GM21447 (cell line): ENCODE results near the gene RBM15.

ENCODE experiments used
- ATAC-seq: cut with Tn5 transposase; IDR thresholded peaks from one replicate; pipeline ENCODE4 v1.9.1; 2021; ENCODE audit not compliant: unreplicated experiment

Gene RBM15

GRCh38 chr1:110338886-110339406, at the start of gene RBM15:
Gene RBM15, plus strand, starts transcription at chr1:110339377. Its CDS starts 29 bp downstream, at chr1:110339406.
- peak; percentile 67 for ATAC-seq

- no peak for ATAC-seq
Observed at GRCh38 chr1:110291241-110292030, 47.7 kb upstream of the RBM15 start.

- ATAC-seq, result no peak
Observed at GRCh38 chr1:110292031-110292741, 47.0 kb upstream of the RBM15 start.

GRCh38 chr1:110293601-110294104, 45.5 kb upstream of the RBM15 start:
- no peak for ATAC-seq

- ATAC-seq, result no peak
Observed at GRCh38 chr1:110294308-110294707, 44.9 kb upstream of the RBM15 start.

- ATAC-seq, result no peak
Observed at GRCh38 chr1:110298991-110299390, 40.2 kb upstream of the RBM15 start.

GRCh38 chr1:110300412-110301085, 38.6 kb upstream of the RBM15 start:
- no peak for ATAC-seq

- ATAC-seq, result no peak
Observed at GRCh38 chr1:110302836-110303235, 36.3 kb upstream of the RBM15 start.

- no peak for ATAC-seq
Observed at GRCh38 chr1:110305900-110306420, 33.2 kb upstream of the RBM15 start.

GRCh38 chr1:110307239-110307974, 31.8 kb upstream of the RBM15 start:
- no peak for ATAC-seq

- ATAC-seq, result no peak
Observed at GRCh38 chr1:110308247-110308646, 30.9 kb upstream of the RBM15 start.

- ATAC-seq, result no peak
Observed at GRCh38 chr1:110309139-110309538, 30.0 kb upstream of the RBM15 start.

- ATAC-seq, result no peak
Observed at GRCh38 chr1:110309767-110310166, 29.4 kb upstream of the RBM15 start.

- ATAC-seq, result no peak
Observed at GRCh38 chr1:110310300-110310699, 28.9 kb upstream of the RBM15 start.

GRCh38 chr1:110312188-110313121, 26.7 kb upstream of the RBM15 start:
- no peak for ATAC-seq

GRCh38 chr1:110316735-110317134, 22.4 kb upstream of the RBM15 start:
- no peak for ATAC-seq

GRCh38 chr1:110318046-110318445, 21.1 kb upstream of the RBM15 start:
- ATAC-seq, result no peak

GRCh38 chr1:110319332-110320167, 19.6 kb upstream of the RBM15 start:
- ATAC-seq, result no peak

- no peak for ATAC-seq
Observed at GRCh38 chr1:110320168-110320518, 19.0 kb upstream of the RBM15 start.
